GM19324 (cell line): Measurements from ENCODE around the gene ZIC2.
"Not testable (repeated sequence)": the region's sequence is repeated elsewhere in the genome, so short reads cannot be mapped to it uniquely, and the experiment has no call there.

Experiments used
- ATAC-seq: cut with Tn5 transposase; IDR thresholded peaks from one replicate; pipeline ENCODE4 v1.9.1; 2021; ENCODE audit warnings: mild to moderate bottlenecking, moderate library complexity; ENCODE audit not compliant: unreplicated experiment, low FRiP score

The ZIC2 gene

GRCh38 chr13:99981735-99982035 is at the start of gene ZIC2:
TSS of gene ZIC2 (plus strand) at chr13:99981784. CDS start at chr13:99982065, 281 bp downstream.
- ATAC-seq: no peak

- no peak for ATAC-seq
These were observed 48.7 kb upstream of the ZIC2 start for GRCh38 chr13:99932912-99933311.

DNA sequence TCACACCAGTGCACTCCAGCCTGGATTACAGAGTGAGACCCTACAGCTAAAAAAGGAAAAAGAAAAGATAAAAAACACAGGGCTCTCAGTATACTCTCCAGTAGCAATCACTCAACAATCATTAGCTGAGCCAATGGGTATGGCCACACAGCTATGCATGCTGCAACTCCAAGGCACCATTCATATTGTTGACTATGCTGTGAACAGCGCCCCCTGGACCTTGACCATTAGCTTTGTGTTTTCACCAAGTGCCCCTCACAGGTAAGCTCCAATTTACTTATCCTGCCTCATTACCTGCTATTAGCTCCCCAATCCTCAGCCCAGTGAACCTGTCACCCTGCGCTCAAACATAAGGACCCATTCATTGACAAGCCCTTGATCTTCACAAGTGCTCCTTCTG is 45.8 kb upstream of the ZIC2 start:
- ATAC-seq: no peak

GRCh38 chr13:99938635-99939034 is 42.9 kb upstream of the ZIC2 start:
- ATAC-seq: no peak

- no peak for ATAC-seq
These were observed 40.5 kb upstream of the ZIC2 start for GRCh38 chr13:99941086-99941485.

DNA sequence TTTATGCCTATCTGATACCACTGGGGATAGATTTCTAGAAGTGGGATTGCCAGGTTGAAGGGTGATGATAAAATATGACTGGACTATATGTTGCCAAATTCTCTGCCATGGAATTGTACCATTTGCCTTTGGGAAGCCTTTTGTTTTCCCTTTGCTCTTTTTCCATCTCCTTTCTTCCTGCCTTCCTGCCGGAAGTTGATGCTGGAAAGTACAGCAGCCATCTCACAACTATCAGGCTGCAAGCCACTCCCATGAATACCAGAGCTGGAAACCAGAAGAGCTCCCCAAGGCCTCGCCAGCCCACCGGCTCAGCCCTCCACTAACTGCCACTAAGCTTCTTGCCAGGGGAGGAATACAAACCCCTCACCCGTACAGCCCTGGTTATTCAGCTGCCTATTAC is 39.7 kb upstream of the ZIC2 start:
- no peak for ATAC-seq

DNA sequence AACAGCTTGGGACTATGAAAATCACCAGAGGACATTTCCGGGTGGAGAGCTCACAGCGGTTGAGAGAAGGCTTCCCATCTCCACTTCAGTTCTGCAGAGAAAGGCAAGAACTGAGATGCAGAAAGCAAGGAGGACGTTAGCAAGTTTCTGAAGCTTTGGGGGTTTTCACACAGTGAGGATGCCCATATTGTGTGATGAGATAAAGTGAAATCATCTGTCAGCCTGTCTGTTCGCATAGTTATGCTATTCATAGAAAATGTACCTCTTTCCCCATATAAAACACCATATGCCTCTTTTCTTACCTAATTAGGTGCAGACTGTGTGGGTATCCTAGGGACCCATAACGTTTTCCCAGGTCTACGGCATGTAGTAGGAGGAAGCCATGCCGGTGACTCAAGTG is 37.5 kb upstream of the ZIC2 start:
- no peak for ATAC-seq

DNA sequence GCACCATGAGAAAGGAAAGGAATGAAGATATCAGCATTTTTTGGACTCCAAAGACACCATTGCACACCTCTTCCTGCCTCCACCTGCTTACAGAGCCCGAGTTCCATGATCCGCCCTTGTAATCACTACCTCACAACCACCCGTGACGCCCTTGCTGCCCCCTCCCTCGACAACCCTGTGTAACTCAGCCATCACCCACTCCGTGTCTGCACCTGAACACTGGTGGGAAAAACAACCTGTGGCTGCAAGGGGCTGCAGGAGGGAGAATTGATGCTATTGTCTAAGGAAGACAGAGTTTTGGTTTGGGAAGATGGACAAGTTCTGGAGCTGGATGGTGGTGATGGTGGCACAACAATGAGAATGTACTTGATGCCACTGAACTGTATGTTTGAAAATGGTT is 37.0 kb upstream of the ZIC2 start:
- ATAC-seq: no peak

- not testable (repeated sequence) for ATAC-seq
These were observed 36.1 kb upstream of the ZIC2 start for GRCh38 chr13:99945515-99945914.

- ATAC-seq: no peak
These were observed 33.9 kb upstream of the ZIC2 start for GRCh38 chr13:99947666-99948065.

DNA sequence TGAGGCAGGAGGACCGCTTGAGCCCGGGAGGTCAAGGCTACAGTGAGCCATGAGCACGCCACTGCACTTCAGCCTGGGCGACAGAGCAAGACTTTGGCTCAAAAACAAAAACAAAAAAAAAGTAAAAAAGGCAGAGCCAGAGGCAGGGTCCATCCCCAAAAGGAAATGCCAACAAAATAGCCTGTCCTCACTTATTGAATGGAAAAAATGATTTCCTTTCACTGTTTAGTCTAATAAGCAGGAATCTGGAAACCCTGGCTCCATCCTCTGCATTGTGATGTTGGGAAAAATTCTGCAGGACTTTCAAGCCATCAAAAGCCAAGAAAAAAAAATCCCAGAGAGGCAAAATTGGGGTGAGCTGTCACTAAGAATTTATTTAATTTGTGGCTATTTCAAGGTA is 33.2 kb upstream of the ZIC2 start:
- ATAC-seq: no peak

GRCh38 chr13:99948907-99949678 is 32.5 kb upstream of the ZIC2 start:
- ATAC-seq: no peak

GRCh38 chr13:99949679-99950413 is 31.7 kb upstream of the ZIC2 start:
- ATAC-seq: no peak

DNA sequence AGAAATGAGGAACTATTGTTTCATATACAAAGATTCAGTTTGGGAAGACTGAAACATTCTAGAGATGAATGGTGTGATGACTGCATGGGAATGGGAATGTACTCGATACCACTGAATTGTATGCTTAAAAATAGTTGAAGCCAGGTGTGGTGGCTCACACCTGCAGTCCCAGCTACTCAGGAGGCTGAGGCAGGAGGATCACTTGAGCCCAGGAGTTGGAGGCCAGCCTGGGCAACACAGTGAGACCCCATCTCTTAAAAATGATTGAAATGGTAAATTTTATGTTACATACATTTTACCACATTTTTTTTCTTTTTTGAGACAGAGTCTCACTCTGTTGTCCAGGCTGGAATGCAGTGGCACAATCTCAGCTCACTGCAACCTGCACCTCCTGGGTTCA is 29.9 kb upstream of the ZIC2 start:
- not testable (repeated sequence) for ATAC-seq

- no peak for ATAC-seq
These were observed 28.3 kb upstream of the ZIC2 start for GRCh38 chr13:99953138-99953755.

GRCh38 chr13:99955107-99955746 is 26.4 kb upstream of the ZIC2 start:
- no peak for ATAC-seq

- ATAC-seq: no peak
These were observed 25.7 kb upstream of the ZIC2 start for GRCh38 chr13:99955747-99956472.

DNA sequence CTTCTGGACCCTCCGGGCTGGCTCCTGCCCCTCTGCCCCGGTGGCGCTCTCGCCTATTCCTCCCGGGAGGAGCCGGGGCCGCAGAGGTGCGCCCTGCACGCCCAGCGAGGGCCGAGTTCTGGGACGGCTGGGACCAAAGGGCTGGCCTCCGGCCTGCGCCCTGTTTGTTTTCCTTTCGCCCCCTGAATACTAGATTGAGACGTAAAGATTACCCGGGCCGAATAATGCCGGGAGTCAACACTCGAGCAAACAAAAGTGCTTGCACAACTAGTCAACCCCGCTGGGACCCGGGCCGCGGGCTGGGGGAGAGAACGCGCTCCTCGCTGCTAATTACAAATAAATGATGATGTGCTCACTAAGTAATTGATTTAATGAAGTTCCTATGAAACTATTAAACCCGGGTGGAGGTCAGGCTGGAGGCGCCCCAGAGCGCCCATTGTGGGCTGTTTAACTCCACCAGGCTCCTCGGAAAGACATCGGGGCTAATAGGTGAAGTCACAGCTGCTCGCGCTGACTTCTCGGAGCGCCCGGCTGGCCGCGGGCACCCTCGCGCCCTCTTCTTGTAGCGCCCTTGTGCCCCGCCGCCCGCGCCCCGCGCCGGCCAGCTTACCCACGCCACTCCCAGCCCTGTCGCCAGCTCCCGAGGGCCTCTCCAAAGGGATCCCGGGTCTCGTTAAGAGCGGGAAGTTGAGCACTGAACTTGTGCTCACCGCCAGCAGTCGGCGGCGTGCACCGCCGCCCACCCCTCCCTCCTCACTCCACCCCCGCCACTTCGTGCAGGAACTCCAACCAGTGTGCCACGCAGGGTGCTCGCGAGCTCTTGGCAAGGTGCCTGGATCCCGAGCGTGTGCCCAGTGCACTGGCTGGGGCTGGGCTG is 24.9 kb upstream of the ZIC2 start:
- no peak for ATAC-seq

DNA sequence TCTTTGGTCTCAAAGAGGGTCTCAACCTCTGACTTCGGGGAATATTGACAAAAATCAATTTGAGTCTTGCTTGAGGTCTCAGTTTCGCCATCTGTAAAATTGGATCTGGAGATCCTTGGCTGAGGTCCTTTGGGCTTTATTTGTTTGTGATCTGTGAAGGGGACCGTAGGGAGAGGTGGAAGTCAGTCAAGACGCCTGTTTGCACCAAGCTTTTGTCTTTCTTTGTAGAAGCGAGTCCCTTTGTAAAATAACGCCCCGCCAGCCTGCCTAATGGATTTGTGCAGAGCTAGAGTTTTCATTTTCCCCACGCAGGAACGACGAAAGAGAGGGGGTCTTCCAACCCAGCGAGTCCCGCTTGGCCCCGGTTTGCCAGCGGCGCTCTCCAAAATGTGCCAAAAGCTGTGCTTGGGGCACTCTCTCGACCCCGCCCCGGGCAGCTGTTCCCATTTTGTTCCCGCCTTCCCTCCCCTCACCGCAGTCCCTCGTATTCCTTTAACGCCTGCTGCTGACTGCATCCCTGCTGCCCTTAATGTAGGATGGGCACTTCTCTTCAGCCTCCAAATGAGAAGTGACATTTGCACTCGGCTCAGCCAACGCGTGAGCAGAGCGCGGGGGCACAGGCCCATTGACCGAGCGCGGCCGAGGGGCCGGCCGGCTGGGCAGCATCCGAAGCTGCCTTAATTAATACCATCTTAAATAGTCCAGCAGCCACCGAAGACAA is 23.0 kb upstream of the ZIC2 start:
- ATAC-seq: no peak
